Activated CD4-positive, alpha-beta T cell treated with anti-CD3 and anti-CD28 coated beads for 36 hours (primary cell): ENCODE data around the gene MAML3. TPM values are rescaled to one million over a fixed set of nuclear protein-coding genes. Genes with fewer than 3 reads are reported as not detected.

Source experiments
- ATAC-seq: fragments of 200-7000 bp; cut with Tn5 transposase; one replicate; pipeline ENCODE4 v1.10.0; 2021; ENCODE audit warnings: mild to moderate bottlenecking, moderate library complexity
- CTCF ChIA-PET: fragments of 350-600 bp; sonication (Branson Sonifier 250); formaldehyde crosslinking; loops from one replicate; lab custom pipeline; 2021; ENCODE audit warnings: antibody characterized with exemption; lab: Charles Lee
- POLR2A ChIA-PET: fragments of 350-600 bp; sonication (Branson Sonifier 250); formaldehyde crosslinking; loops from one replicate; lab custom pipeline; 2021; ENCODE audit warnings: antibody characterized with exemption, inconsistent platforms; lab: Charles Lee
- DNase-seq: peaks from one replicate; pipeline ENCODE4 v3.0.0-alpha.2; 2020
- H3K27ac Mint-ChIP-seq: one replicate; pipeline ENCODE4 v1.8.0; 2021; ENCODE audit warnings: mixed read lengths
- H3K27me3 Mint-ChIP-seq: one replicate; pipeline ENCODE4 v1.8.0; 2021; ENCODE audit warnings: mixed read lengths
- H3K36me3 Mint-ChIP-seq: one replicate; pipeline ENCODE4 v1.8.0; 2021; ENCODE audit warnings: low read depth, mixed read lengths
- H3K4me1 Mint-ChIP-seq: one replicate; pipeline ENCODE4 v1.8.0; 2021; ENCODE audit warnings: mixed read lengths
- H3K4me3 Mint-ChIP-seq: one replicate; pipeline ENCODE4 v1.8.0; 2021; ENCODE audit warnings: mild to moderate bottlenecking, moderate library complexity, mixed read lengths
- H3K9me3 Mint-ChIP-seq: one replicate; pipeline ENCODE4 v1.8.0; 2021; ENCODE audit warnings: low read depth, mixed read lengths
- intact Hi-C, 2 experiments: fragments of 100-400 bp; cut with DNase I in 1 of 2; cut with micrococcal nuclease in 1 of 2; formaldehyde crosslinking; loops; one replicate each; pipeline versions ENCODE4 v1.14.2 to v1.15.1; 2022 to 2024; cut with DNase I, micrococcal nuclease
- total RNA-seq, 2 experiments: library from RNA; stranded (reverse); gene quantifications; one replicate each; pipeline ENCODE4 v1.2.3, GENCODE V29; 2021

The MAML3 gene
- total RNA-seq, 2 experiments from 2014 or later, result 1.6 to 1.9 TPM

- H3K27ac Mint-ChIP-seq, result no peak overlapping the region
- H3K4me1 Mint-ChIP-seq, result peaks cover 29% of the 10 kb centered on the region
- POLR2A ChIA-PET, result interaction anchor here (0.7 kb wide), 1 partner anchor 110 kb away, joined by 4 read pairs; no protein-coding TSS in a partner anchor
- CTCF ChIA-PET, result interaction anchor here (1.1 kb wide), 1 partner anchor 9 kb away, joined by 3 read pairs; no protein-coding TSS in a partner anchor
- H3K4me3 Mint-ChIP-seq, result no peak overlapping the region
- intact Hi-C loops, result loop anchor here (2.0 to 5.0 kb wide), 3 partner anchors 309 to 390 kb away; no protein-coding TSS in a partner anchor
- no peak for ATAC-seq
- H3K36me3 Mint-ChIP-seq, result no peaks in the 10 kb centered on the region
- no peak for DNase-seq
- H3K27me3 Mint-ChIP-seq, result peaks cover 8% of the 10 kb centered on the region
- no peaks in the 10 kb centered on the region for H3K9me3 Mint-ChIP-seq
Observed at GRCh38 chr4:140046543-140046942, 107.4 kb downstream of the MAML3 start.

GRCh38 chr4:140046016-140046415 is 108.0 kb downstream of the MAML3 start:
- Mint-ChIP-seq H3K9me3 (no peaks in the 10 kb centered on the region), H3K36me3 (peaks cover 1% of the 10 kb centered on the region), H3K27me3 (peaks cover 8% of the 10 kb centered on the region), H3K4me3 (no peak overlapping the region), H3K4me1 (peaks cover 29% of the 10 kb centered on the region), H3K27ac (no peak overlapping the region)
- ATAC-seq (no peak), DNase-seq (no peak)
- intact Hi-C loops, result loop anchor here (2.0 to 5.0 kb wide), 3 partner anchors 309 to 389 kb away; no protein-coding TSS in a partner anchor
- ChIA-PET CTCF (no interaction called here), POLR2A (interaction anchor here (0.7 kb wide), 1 partner anchor 110 kb away, joined by 4 read pairs; no protein-coding TSS in a partner anchor)

- ATAC-seq (no peak), DNase-seq (no peak)
- ChIA-PET POLR2A (no interaction called here), CTCF (interaction anchor here (1.2 kb wide), 1 partner anchor 389 kb away, joined by 3 read pairs; no protein-coding TSS in a partner anchor)
- Mint-ChIP-seq H3K9me3 (no peaks in the 10 kb centered on the region), H3K36me3 (peaks cover 2% of the 10 kb centered on the region), H3K27me3 (peaks cover 8% of the 10 kb centered on the region), H3K4me3 (no peak overlapping the region), H3K4me1 (peaks cover 20% of the 10 kb centered on the region), H3K27ac (no peak overlapping the region)
- intact Hi-C loops, result no loop called here
Observed at GRCh38 chr4:140044337-140044902, 109.6 kb downstream of the MAML3 start.

- Mint-ChIP-seq H3K27me3 (peaks cover 5% of the 10 kb centered on the region), H3K4me3 (no peak overlapping the region), H3K36me3 (peaks cover 2% of the 10 kb centered on the region), H3K4me1 (peaks cover 13% of the 10 kb centered on the region), H3K27ac (no peak overlapping the region), H3K9me3 (no peaks in the 10 kb centered on the region)
- intact Hi-C loops, result no loop called here
- no peak for DNase-seq
- no peak for ATAC-seq
- POLR2A ChIA-PET, result no interaction called here
- CTCF ChIA-PET, result interaction anchor here (1.4 kb wide), 1 partner anchor 10 kb away, joined by 3 read pairs; no protein-coding TSS in a partner anchor
Observed at GRCh38 chr4:140042634-140043033, 111.3 kb downstream of the MAML3 start.

- Mint-ChIP-seq H3K36me3 (peaks cover 2% of the 10 kb centered on the region), H3K4me1 (peaks cover 18% of the 10 kb centered on the region), H3K4me3 (no peak overlapping the region), H3K27ac (no peak overlapping the region), H3K9me3 (no peaks in the 10 kb centered on the region), H3K27me3 (no peaks in the 10 kb centered on the region)
- ATAC-seq (peak; percentile 72), DNase-seq (no peak)
- ChIA-PET CTCF (interaction anchor here (1.0 to 2.3 kb wide), 4 partner anchors 9 to 23 kb away, joined by 3 to 8 read pairs (median 4); no protein-coding TSS in a partner anchor), POLR2A (no interaction called here)
- intact Hi-C loops, result no loop called here
Observed at GRCh38 chr4:140038031-140038533, 115.9 kb downstream of the MAML3 start.

GRCh38 chr4:140037353-140038030 is 116.5 kb downstream of the MAML3 start:
- ATAC-seq (peak; percentile 76), DNase-seq (peak; percentile 29)
- Mint-ChIP-seq H3K4me3 (no peak overlapping the region), H3K9me3 (no peaks in the 10 kb centered on the region), H3K27me3 (no peaks in the 10 kb centered on the region), H3K4me1 (peaks cover 15% of the 10 kb centered on the region), H3K27ac (no peak overlapping the region), H3K36me3 (peaks cover 2% of the 10 kb centered on the region)
- intact Hi-C loops, result no loop called here
- ChIA-PET CTCF (interaction anchor here (0.6 to 2.3 kb wide), 6 partner anchors 10 to 418 kb away, joined by 3 to 8 read pairs (median 3); no protein-coding TSS in a partner anchor), POLR2A (no interaction called here)

- no peak overlapping the region for H3K27ac Mint-ChIP-seq
- ATAC-seq (no peak), DNase-seq (no peak)
- H3K36me3 Mint-ChIP-seq, result no peaks in the 10 kb centered on the region
- H3K27me3 Mint-ChIP-seq, result peaks cover 5% of the 10 kb centered on the region
- ChIA-PET CTCF (no interaction called here), POLR2A (no interaction called here)
- intact Hi-C loops, result no loop called here
- no peak overlapping the region for H3K4me3 Mint-ChIP-seq
- no peaks in the 10 kb centered on the region for H3K4me1 Mint-ChIP-seq
- no peaks in the 10 kb centered on the region for H3K9me3 Mint-ChIP-seq
Observed at GRCh38 chr4:140031706-140032105, 122.3 kb downstream of the MAML3 start.

- Mint-ChIP-seq H3K27ac (no peak overlapping the region), H3K36me3 (no peaks in the 10 kb centered on the region), H3K9me3 (no peaks in the 10 kb centered on the region), H3K4me3 (no peak overlapping the region), H3K27me3 (peaks cover 5% of the 10 kb centered on the region), H3K4me1 (no peaks in the 10 kb centered on the region)
- ChIA-PET CTCF (interaction anchor here (0.6 kb wide), 1 partner anchor 132 kb away, joined by 3 read pairs; no protein-coding TSS in a partner anchor), POLR2A (no interaction called here)
- intact Hi-C loops, result no loop called here
- no peak for DNase-seq
- ATAC-seq, result no peak
Observed at GRCh38 chr4:140031061-140031460, 122.9 kb downstream of the MAML3 start.

GRCh38 chr4:140028676-140029517 is 125.1 kb downstream of the MAML3 start:
- no peak for ATAC-seq
- no peaks in the 10 kb centered on the region for H3K4me1 Mint-ChIP-seq
- H3K9me3 Mint-ChIP-seq, result no peaks in the 10 kb centered on the region
- CTCF ChIA-PET, result interaction anchor here (1.0 to 1.2 kb wide), 2 partner anchors 159 to 331 kb away, joined by 3 to 4 read pairs; no protein-coding TSS in a partner anchor
- no peak overlapping the region for H3K27ac Mint-ChIP-seq
- H3K27me3 Mint-ChIP-seq, result peaks cover 5% of the 10 kb centered on the region
- POLR2A ChIA-PET, result no interaction called here
- H3K36me3 Mint-ChIP-seq, result no peaks in the 10 kb centered on the region
- DNase-seq, result no peak
- H3K4me3 Mint-ChIP-seq, result no peak overlapping the region
- intact Hi-C loops, result no loop called here

GRCh38 chr4:140028101-140028500 is 125.9 kb downstream of the MAML3 start:
- Mint-ChIP-seq H3K4me3 (no peak overlapping the region), H3K9me3 (no peaks in the 10 kb centered on the region), H3K4me1 (no peaks in the 10 kb centered on the region), H3K36me3 (no peaks in the 10 kb centered on the region), H3K27me3 (peaks cover 5% of the 10 kb centered on the region), H3K27ac (no peak overlapping the region)
- no peak for ATAC-seq
- no peak for DNase-seq
- ChIA-PET CTCF (interaction anchor here (0.6 to 1.2 kb wide), 4 partner anchors 9 to 332 kb away, joined by 3 to 4 read pairs (median 4); no protein-coding TSS in a partner anchor), POLR2A (no interaction called here)
- intact Hi-C loops, result no loop called here

GRCh38 chr4:140027101-140027500 is 126.9 kb downstream of the MAML3 start:
- ChIA-PET POLR2A (no interaction called here), CTCF (no interaction called here)
- no peak for ATAC-seq
- intact Hi-C loops, result no loop called here
- no peak for DNase-seq
- H3K27me3 Mint-ChIP-seq, result peaks cover 5% of the 10 kb centered on the region
- H3K4me1 Mint-ChIP-seq, result no peaks in the 10 kb centered on the region
- H3K9me3 Mint-ChIP-seq, result no peaks in the 10 kb centered on the region
- no peak overlapping the region for H3K27ac Mint-ChIP-seq
- no peaks in the 10 kb centered on the region for H3K36me3 Mint-ChIP-seq
- no peak overlapping the region for H3K4me3 Mint-ChIP-seq
